ENCODE data around the gene NECAB2.

- no peak for TF ChIP-seq CTCF (IDR thresholded peaks at IDR 0.05)
- no peak for TF ChIP-seq POLR2A (IDR thresholded peaks at IDR 0.05; ENCODE audit: low read depth)
- TF ChIP-seq EP300 (IDR thresholded peaks at IDR 0.05) = no peak
- TF ChIP-seq POLR2AphosphoS5 (IDR thresholded peaks at IDR 0.05) = no peak
These were observed 50.7 kb downstream of the NECAB2 start for GRCh38 chr16:84018710-84019109.
